A549 (cell line): ENCODE data around the gene DCN.

ENCODE experiments used
- CEBPB ChIP-seq, 2 experiments: fragments of >200 bp in 1 of 2; sonication (Bioruptor Twin) in 1 of 2; formaldehyde crosslinking in 1 of 2; IDR thresholded peaks; 2 replicates each; pipeline ENCODE4 v1.6.1; 2012 to 2016
- CTCF ChIP-seq: fragments of >200 bp; sonication (Bioruptor Twin); formaldehyde crosslinking; IDR thresholded peaks from 3 replicates; pipeline ENCODE4 v1.5.1; 2016
- EHMT2 ChIP-seq: fragments of 200-600 bp; sonication (generic); IDR thresholded peaks from 2 replicates; pipeline ENCODE4 v1.6.1; 2016; ENCODE audit warnings: antibody characterized with exemption, low read depth, mild to moderate bottlenecking, moderate library complexity
- ELK1 ChIP-seq: fragments of 150-350 bp; IDR thresholded peaks from 2 replicates; pipeline ENCODE4 v1.6.1; 2014; ENCODE audit warnings: low read depth, mild to moderate bottlenecking, low read length
- HEYL ChIP-seq: fragments of 250-450 bp; sonication (Bioruptor Pico); IDR thresholded peaks from 2 replicates; pipeline ENCODE4 v1.8.0; 2021; ENCODE audit warnings: mild to moderate bottlenecking, moderate library complexity
- MAX ChIP-seq: IDR thresholded peaks from 2 replicates; pipeline ENCODE4 v1.6.1; 2012
- MAZ ChIP-seq: fragments of 150-350 bp; IDR thresholded peaks from 2 replicates; pipeline ENCODE4 v1.6.1; 2014; ENCODE audit warnings: antibody characterized with exemption, low read depth, low read length, borderline replicate concordance
- REST ChIP-seq: fragments of 200-600 bp; sonication (generic); IDR thresholded peaks from 2 replicates; pipeline ENCODE4 v1.6.1; 2016; ENCODE audit warnings: antibody characterized with exemption, mild to moderate bottlenecking, moderate library complexity
- RNF2 ChIP-seq: fragments of 200-600 bp; sonication (generic); IDR thresholded peaks from 2 replicates; pipeline ENCODE4 v1.6.1; 2016; ENCODE audit warnings: low read depth, mild to moderate bottlenecking, antibody characterized with exemption, moderate library complexity, borderline replicate concordance
- ZFP36 ChIP-seq: fragments of 450-650 bp; IDR thresholded peaks from 2 replicates; pipeline ENCODE4 v1.6.1; 2014; ENCODE audit warnings: borderline replicate concordance; ENCODE audit not compliant: partially characterized antibody
- ZSCAN20 ChIP-seq: fragments of 250-450 bp; sonication (Bioruptor Pico); IDR thresholded peaks from 2 replicates; pipeline ENCODE4 v1.8.0; 2022; ENCODE audit warnings: mild to moderate bottlenecking, moderate library complexity

- TF ChIP-seq CEBPB (IDR thresholded peaks at IDR 0.05) (no peak), ZSCAN20 (CRISPR knock-in tag) (no peak), CTCF (no peak), RNF2 (no peak), EHMT2 (no peak), ELK1 (no peak), MAZ (no peak), REST (no peak), ZFP36 (no peak), HEYL (CRISPR knock-in tag) (no peak), MAX (no peak)
Measured at GRCh38 chr12:91103101-91103500, 79.5 kb downstream of the DCN start.
